ENCODE results near the gene MACF1.

Gene MACF1

DNA sequence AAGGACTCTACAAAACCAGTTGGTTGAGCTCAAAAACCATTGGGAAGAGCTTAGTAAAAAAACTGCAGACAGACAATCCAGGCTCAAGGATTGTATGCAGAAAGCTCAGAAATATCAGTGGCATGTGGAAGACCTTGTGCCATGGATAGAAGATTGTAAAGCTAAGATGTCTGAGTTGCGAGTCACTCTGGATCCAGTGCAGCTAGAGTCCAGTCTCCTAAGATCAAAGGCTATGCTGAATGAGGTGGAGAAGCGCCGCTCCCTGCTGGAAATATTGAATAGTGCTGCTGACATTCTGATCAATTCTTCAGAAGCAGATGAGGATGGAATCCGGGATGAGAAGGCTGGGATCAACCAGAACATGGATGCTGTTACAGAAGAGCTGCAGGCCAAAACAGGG, 183.0 kb downstream of the MACF1 start:
- ChIA-PET POLR2A (interaction anchor here (0.5 to 2.0 kb wide), 4 partner anchors 11 to 42 kb away, joined by 3 to 17 read pairs (median 10); no protein-coding TSS in a partner anchor), CTCF (interaction anchor here (0.7 to 6.8 kb wide), 16 partner anchors 9 to 296 kb away, joined by 3 to 90 read pairs (median 6); no protein-coding TSS in a partner anchor)
- TF ChIP-seq, protein P1, sequence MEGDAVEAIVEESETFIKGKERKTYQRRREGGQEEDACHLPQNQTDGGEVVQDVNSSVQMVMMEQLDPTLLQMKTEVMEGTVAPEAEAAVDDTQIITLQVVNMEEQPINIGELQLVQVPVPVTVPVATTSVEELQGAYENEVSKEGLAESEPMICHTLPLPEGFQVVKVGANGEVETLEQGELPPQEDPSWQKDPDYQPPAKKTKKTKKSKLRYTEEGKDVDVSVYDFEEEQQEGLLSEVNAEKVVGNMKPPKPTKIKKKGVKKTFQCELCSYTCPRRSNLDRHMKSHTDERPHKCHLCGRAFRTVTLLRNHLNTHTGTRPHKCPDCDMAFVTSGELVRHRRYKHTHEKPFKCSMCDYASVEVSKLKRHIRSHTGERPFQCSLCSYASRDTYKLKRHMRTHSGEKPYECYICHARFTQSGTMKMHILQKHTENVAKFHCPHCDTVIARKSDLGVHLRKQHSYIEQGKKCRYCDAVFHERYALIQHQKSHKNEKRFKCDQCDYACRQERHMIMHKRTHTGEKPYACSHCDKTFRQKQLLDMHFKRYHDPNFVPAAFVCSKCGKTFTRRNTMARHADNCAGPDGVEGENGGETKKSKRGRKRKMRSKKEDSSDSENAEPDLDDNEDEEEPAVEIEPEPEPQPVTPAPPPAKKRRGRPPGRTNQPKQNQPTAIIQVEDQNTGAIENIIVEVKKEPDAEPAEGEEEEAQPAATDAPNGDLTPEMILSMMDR (IDR thresholded peaks at IDR 0.05; ENCODE audit: insufficient read depth, low read length, missing control alignments), result peak; percentile 41
- no peak overlapping the region for H3K4me3 ChIP-seq (ENCODE audit: low read depth, low read length)
- peak; percentile 72 for DNase-seq (ENCODE audit: low read depth, low spot score)

GRCh38 chr1:39391691-39392679, 187.5 kb downstream of the MACF1 start:
- no peak overlapping the region for H3K4me3 ChIP-seq (ENCODE audit: low read depth, low read length)
- CTCF ChIA-PET, result interaction anchor here (1.2 to 6.3 kb wide), 3 partner anchors 14 to 200 kb away, joined by 3 to 57 read pairs (median 7); no protein-coding TSS in a partner anchor
- peak; percentile 24 for DNase-seq (ENCODE audit: low read depth, low spot score)
- POLR2A ChIA-PET, result interaction anchor here (0.6 to 2.0 kb wide), 4 partner anchors 9 to 203 kb away, joined by 3 to 14 read pairs (median 3); no protein-coding TSS in a partner anchor
- TF ChIP-seq, protein P1 (IDR thresholded peaks at IDR 0.05; ENCODE audit: insufficient read depth, low read length, missing control alignments), result no peak

- TF ChIP-seq, protein P1 (IDR thresholded peaks at IDR 0.05; ENCODE audit: insufficient read depth, low read length, missing control alignments), result no peak
Observed at GRCh38 chr1:39392851-39393573, 188.5 kb downstream of the MACF1 start.

DNA sequence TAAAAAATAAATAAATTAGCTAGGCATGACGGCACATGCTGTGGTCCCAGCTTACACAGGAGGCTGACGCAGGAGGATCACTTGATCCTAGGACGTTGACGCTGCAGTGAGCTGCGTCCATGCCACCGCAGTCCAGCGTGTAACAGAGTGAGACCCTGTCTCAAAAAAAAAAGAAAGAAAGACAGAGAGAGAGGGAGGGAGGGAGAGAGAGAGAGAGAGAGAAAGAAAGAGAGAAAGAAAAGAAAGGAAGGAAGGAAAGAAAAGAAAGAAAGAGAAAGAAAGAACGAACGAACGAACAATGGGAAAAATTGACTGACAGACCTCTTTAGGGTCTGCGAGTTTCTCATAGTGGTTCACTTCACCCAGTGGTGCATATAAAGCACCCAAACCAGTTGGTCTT, 189.2 kb downstream of the MACF1 start:
- ChIA-PET POLR2A (no interaction called here), CTCF (interaction anchor here (6.3 kb wide), 1 partner anchor 17 kb away, joined by 57 read pairs; no protein-coding TSS in a partner anchor)
- TF ChIP-seq, protein P1 (IDR thresholded peaks at IDR 0.05; ENCODE audit: insufficient read depth, low read length, missing control alignments), result no peak

More at GRCh38 chr1:39392851-39393573, 188.5 kb downstream of the MACF1 start:
- CTCF ChIA-PET, result interaction anchor here (2.0 to 6.3 kb wide), 2 partner anchors 15 to 18 kb away, joined by 7 to 57 read pairs; no protein-coding TSS in a partner anchor
- no peak for DNase-seq (ENCODE audit: low read depth, low spot score)
- POLR2A ChIA-PET, result interaction anchor here (2.0 kb wide), 1 partner anchor 17 kb away, joined by 14 read pairs; no protein-coding TSS in a partner anchor
- H3K4me3 ChIP-seq (ENCODE audit: low read depth, low read length), result no peak overlapping the region

GRCh38 chr1:39394059-39394458, 189.6 kb downstream of the MACF1 start:
- no peak overlapping the region for H3K4me3 ChIP-seq (ENCODE audit: low read depth, low read length)
- POLR2A ChIA-PET, result no interaction called here
- DNase-seq (ENCODE audit: low read depth, low spot score), result no peak
- TF ChIP-seq, protein P1 (IDR thresholded peaks at IDR 0.05; ENCODE audit: insufficient read depth, low read length, missing control alignments), result no peak
- CTCF ChIA-PET, result interaction anchor here (1.2 to 6.3 kb wide), 2 partner anchors 17 to 295 kb away, joined by 3 to 57 read pairs; no protein-coding TSS in a partner anchor

More for the DNA sequence above, 189.2 kb downstream of the MACF1 start:
- no peak overlapping the region for H3K4me3 ChIP-seq (ENCODE audit: low read depth, low read length)
- DNase-seq (ENCODE audit: low read depth, low spot score), result no peak

Data from AG04449 (cell line).